ENCODE data around the gene TMEM51. TPM values are rescaled to one million over a fixed set of nuclear protein-coding genes. Genes with fewer than 3 reads are reported as not detected.

The TMEM51 gene
- total and polyA plus RNA-seq, 2 donors (not counting 1 experiment from before 2014, with no cell fraction given): 0.06 to 0.30 TPM

DNA sequence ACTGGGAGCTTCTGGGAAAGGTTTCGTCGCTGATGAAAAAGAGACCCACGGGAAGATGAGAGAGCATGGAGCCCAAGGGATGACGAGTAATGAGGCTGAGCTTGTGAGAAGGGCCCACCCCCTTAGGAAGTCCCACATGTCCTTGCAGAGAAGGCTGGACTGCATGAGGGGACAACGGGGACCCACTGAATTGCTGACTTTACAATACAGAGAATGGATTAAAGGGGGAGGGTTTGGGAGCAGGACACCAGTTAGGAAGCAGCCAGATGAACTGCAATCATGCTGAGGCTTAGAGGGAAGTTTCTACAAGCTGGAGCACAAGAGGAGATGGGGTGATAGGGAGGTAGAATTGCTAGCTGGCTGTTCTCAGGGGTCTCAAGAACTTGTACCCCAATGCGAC is 5.5 kb upstream of the TMEM51 start:
- peaks cover 0 to 4% (median 0%) of the 10 kb centered on the region in 3 donors for H3K9me3 ChIP-seq (ENCODE audit: control extremely low read depth in 1 of 3, control insufficient read depth in 2 of 3, insufficient read depth in 1 of 3, low read length in 2 of 3)
- H3K4me3 Mint-ChIP-seq: no peak overlapping the region
- peaks cover 61% of the 10 kb centered on the region for H3K27me3 Mint-ChIP-seq
- 88% methylated on average over 6 of the region's 6 CpGs for WGBS (ENCODE audit: insufficient coverage)
- no peak overlapping the region for H3K4me2 ChIP-seq (replicated peaks; ENCODE audit: low read depth, low read length, poor library complexity, severe bottlenecking)
- peaks cover 6% of the 10 kb centered on the region in 2 donors for H3K4me1 ChIP-seq (ENCODE audit: control insufficient read depth in 2 of 2, insufficient read depth in 2 of 2, low read length in 2 of 2)
- H3K4me1 Mint-ChIP-seq: peaks cover 2% of the 10 kb centered on the region
- H3K27ac Mint-ChIP-seq: no peak overlapping the region
- no peak overlapping the region for H3K4me3 ChIP-seq (ENCODE audit: control extremely low read depth in 1 of 5, extremely low read depth in 1 of 5, insufficient read depth in 1 of 5, low read depth in 2 of 5, low read length in 4 of 5)
- intact Hi-C loops (cut with micrococcal nuclease): no loop called here
- no peaks in the 10 kb centered on the region for H4K20me1 ChIP-seq (ENCODE audit: control insufficient read depth, insufficient read depth, low read length, poor library complexity, severe bottlenecking)
- CTCF ChIA-PET: interaction anchor here (1.0 kb wide), 1 partner anchor 15 kb away, joined by 3 read pairs; no protein-coding TSS in a partner anchor
- no peaks in the 10 kb centered on the region for H3K36me3 ChIP-seq (replicated peaks in 1 of 2; ENCODE audit: control extremely low read depth in 1 of 2, control insufficient read depth in 1 of 2, extremely low read depth in 1 of 2, insufficient read depth in 2 of 2, low read length in 1 of 2)
- TF ChIP-seq EZH2 (IDR thresholded peaks at IDR 0.05; ENCODE audit: borderline replicate concordance, insufficient read depth, low read depth, low read length, poor library complexity, severe bottlenecking): no peak
- TF ChIP-seq, protein P1, sequence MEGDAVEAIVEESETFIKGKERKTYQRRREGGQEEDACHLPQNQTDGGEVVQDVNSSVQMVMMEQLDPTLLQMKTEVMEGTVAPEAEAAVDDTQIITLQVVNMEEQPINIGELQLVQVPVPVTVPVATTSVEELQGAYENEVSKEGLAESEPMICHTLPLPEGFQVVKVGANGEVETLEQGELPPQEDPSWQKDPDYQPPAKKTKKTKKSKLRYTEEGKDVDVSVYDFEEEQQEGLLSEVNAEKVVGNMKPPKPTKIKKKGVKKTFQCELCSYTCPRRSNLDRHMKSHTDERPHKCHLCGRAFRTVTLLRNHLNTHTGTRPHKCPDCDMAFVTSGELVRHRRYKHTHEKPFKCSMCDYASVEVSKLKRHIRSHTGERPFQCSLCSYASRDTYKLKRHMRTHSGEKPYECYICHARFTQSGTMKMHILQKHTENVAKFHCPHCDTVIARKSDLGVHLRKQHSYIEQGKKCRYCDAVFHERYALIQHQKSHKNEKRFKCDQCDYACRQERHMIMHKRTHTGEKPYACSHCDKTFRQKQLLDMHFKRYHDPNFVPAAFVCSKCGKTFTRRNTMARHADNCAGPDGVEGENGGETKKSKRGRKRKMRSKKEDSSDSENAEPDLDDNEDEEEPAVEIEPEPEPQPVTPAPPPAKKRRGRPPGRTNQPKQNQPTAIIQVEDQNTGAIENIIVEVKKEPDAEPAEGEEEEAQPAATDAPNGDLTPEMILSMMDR (IDR thresholded peaks at IDR 0.05): no peak
- no peaks in the 10 kb centered on the region for H3K9me3 Mint-ChIP-seq (ENCODE audit: insufficient read depth)
- DNase-seq (no peak), ATAC-seq (ENCODE audit: low read depth) (no peak)
- H3K9ac ChIP-seq (ENCODE audit: low read length): no peak overlapping the region
- no peak overlapping the region for H3K27ac ChIP-seq (ENCODE audit: low read length in 2 of 2)
- H3K79me2 ChIP-seq (ENCODE audit: control insufficient read depth, insufficient read depth, low read length): no peaks in the 10 kb centered on the region
- POLR2A ChIA-PET: no interaction called here
- H2AFZ ChIP-seq (ENCODE audit: insufficient read depth, low read depth, low read length, poor library complexity, severe bottlenecking): no peak overlapping the region
- H3K27me3 ChIP-seq (replicated peaks in 1 of 4; ENCODE audit: control extremely low read depth in 1 of 4, control insufficient read depth in 3 of 4, insufficient read depth in 4 of 4, low read length in 3 of 4): peaks cover 0 to 36% (median 17%) of the 10 kb centered on the region in 4 experiments

DNA sequence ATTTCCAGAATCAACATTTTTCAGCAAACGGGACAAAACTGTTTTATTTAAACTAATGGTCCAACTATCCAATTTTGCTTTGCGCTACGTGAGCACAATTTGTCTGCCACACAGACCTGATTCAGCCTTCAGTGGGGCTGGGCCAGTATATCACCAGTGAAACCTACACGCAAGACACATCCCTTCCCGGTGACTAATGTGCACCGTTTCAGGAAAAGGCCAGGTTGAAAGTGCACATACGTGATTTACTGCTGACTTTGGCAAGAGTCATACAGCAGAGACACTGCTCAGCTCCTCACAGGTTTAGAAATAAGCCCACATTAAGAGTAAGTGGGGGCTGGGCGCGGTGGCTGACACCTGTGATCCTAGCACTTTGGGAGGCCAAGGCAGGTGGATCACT is 5.1 kb upstream of the TMEM51 start:
- H3K27me3 ChIP-seq (replicated peaks in 1 of 4; ENCODE audit: control extremely low read depth in 1 of 4, control insufficient read depth in 3 of 4, insufficient read depth in 4 of 4, low read length in 3 of 4): peaks cover 0 to 40% (median 18%) of the 10 kb centered on the region in 4 experiments
- intact Hi-C loops (cut with micrococcal nuclease): no loop called here
- H3K79me2 ChIP-seq (ENCODE audit: control insufficient read depth, insufficient read depth, low read length): no peaks in the 10 kb centered on the region
- peaks cover 10% of the 10 kb centered on the region in 2 donors for H3K4me1 ChIP-seq (ENCODE audit: control insufficient read depth in 2 of 2, insufficient read depth in 2 of 2, low read length in 2 of 2)
- H3K9me3 ChIP-seq (ENCODE audit: control extremely low read depth in 1 of 3, control insufficient read depth in 2 of 3, insufficient read depth in 1 of 3, low read length in 2 of 3): peaks cover 0 to 4% (median 0%) of the 10 kb centered on the region in 3 donors
- Mint-ChIP-seq H3K27ac (no peak overlapping the region), H3K4me1 (peaks cover 2% of the 10 kb centered on the region), H3K27me3 (peaks cover 58% of the 10 kb centered on the region), H3K9me3 (ENCODE audit: insufficient read depth) (no peaks in the 10 kb centered on the region), H3K4me3 (no peak overlapping the region)
- H3K36me3 ChIP-seq (replicated peaks in 1 of 2; ENCODE audit: control extremely low read depth in 1 of 2, control insufficient read depth in 1 of 2, extremely low read depth in 1 of 2, insufficient read depth in 2 of 2, low read length in 1 of 2): no peaks in the 10 kb centered on the region
- H3K27ac ChIP-seq (ENCODE audit: low read length in 2 of 2): no peak overlapping the region
- no peak for DNase-seq
- WGBS (ENCODE audit: insufficient coverage): 95% methylated on average over 9 of the region's 9 CpGs
- POLR2A ChIA-PET: no interaction called here
- no peak overlapping the region for H3K4me2 ChIP-seq (replicated peaks; ENCODE audit: low read depth, low read length, poor library complexity, severe bottlenecking)
- TF ChIP-seq, protein P1 (IDR thresholded peaks at IDR 0.05): no peak
- TF ChIP-seq EZH2 (IDR thresholded peaks at IDR 0.05; ENCODE audit: borderline replicate concordance, insufficient read depth, low read depth, low read length, poor library complexity, severe bottlenecking): no peak
- H3K9ac ChIP-seq (ENCODE audit: low read length): no peak overlapping the region
- H2AFZ ChIP-seq (ENCODE audit: insufficient read depth, low read depth, low read length, poor library complexity, severe bottlenecking): no peak overlapping the region
- no peak overlapping the region for H3K4me3 ChIP-seq (ENCODE audit: control extremely low read depth in 1 of 5, extremely low read depth in 1 of 5, insufficient read depth in 1 of 5, low read depth in 2 of 5, low read length in 4 of 5)
- no peak for ATAC-seq (ENCODE audit: low read depth)
- CTCF ChIA-PET: interaction anchor here (1.0 kb wide), 1 partner anchor 14 kb away, joined by 3 read pairs; no protein-coding TSS in a partner anchor
- no peaks in the 10 kb centered on the region for H4K20me1 ChIP-seq (ENCODE audit: control insufficient read depth, insufficient read depth, low read length, poor library complexity, severe bottlenecking)
